Breast epithelium (tissue), 4 donors: Measurements from ENCODE around the gene EMC10. TPM values are rescaled to one million over a fixed set of nuclear protein-coding genes. Genes with fewer than 3 reads are reported as not detected.

ENCODE experiments used
- DNase-seq, 2 donors: peaks; one replicate each; pipeline ENCODE4 v3.0.0-alpha.2; 2019; ENCODE audit warnings: low spot score in 2 of 2
- H3K27ac ChIP-seq, 2 donors: fragments of 200-600 bp; sonication (generic) in 1 of 2; one replicate each; pipeline ENCODE4 v1.5.1; 2016 to 2019; ENCODE audit warnings: mild to moderate bottlenecking in 1 of 2
- H3K27me3 ChIP-seq, 2 donors: fragments of 200-600 bp; sonication (generic) in 1 of 2; one replicate each; pipeline versions ENCODE4 v1.5.1 to v1.6.0; 2017 to 2019; ENCODE audit warnings: control low read depth in 1 of 2, mild to moderate bottlenecking in 1 of 2
- H3K36me3 ChIP-seq: fragments of 200-600 bp; one replicate; pipeline ENCODE4 v1.5.1; 2019
- H3K4me1 ChIP-seq, 2 donors: fragments of 200-600 bp; sonication (generic); one replicate each; pipeline ENCODE4 v1.5.1; 2016 to 2019; ENCODE audit warnings: control low read depth in 1 of 2
- H3K4me3 ChIP-seq, 3 donors: fragments of 200-600 bp; sonication (generic); 1 replicate in 2 of 3; 2 replicates in 1 of 3; pipeline ENCODE4 v1.5.1; 2016 to 2019; ENCODE audit warnings: mild to moderate bottlenecking in 3 of 3, moderate library complexity in 2 of 3
- H3K9me3 ChIP-seq, 2 donors: fragments of 200-600 bp; sonication (generic) in 1 of 2; one replicate each; pipeline ENCODE4 v1.5.1; 2016 to 2019; ENCODE audit warnings: control low read depth in 1 of 2
- CTCF ChIP-seq, 3 donors: fragments of 450-650 bp; IDR thresholded peaks; one replicate each; pipeline ENCODE4 v1.5.1; 2016 to 2017; ENCODE audit warnings: antibody characterized with exemption in 3 of 3, mild to moderate bottlenecking in 3 of 3, moderate library complexity in 3 of 3
- POLR2A ChIP-seq: fragments of 450-650 bp; IDR thresholded peaks from one replicate; pipeline ENCODE4 v1.6.1; 2016; ENCODE audit warnings: antibody characterized with exemption, mild to moderate bottlenecking, moderate library complexity
- POLR2AphosphoS5 ChIP-seq, 3 donors: sonication (generic); formaldehyde crosslinking; IDR thresholded peaks; one replicate each; pipeline ENCODE4 v1.6.1; 2017; ENCODE audit warnings: antibody characterized with exemption in 3 of 3
- intact Hi-C: fragments of 100-400 bp; cut with DNase I; formaldehyde crosslinking; loops from one replicate; pipeline ENCODE4 v1.15.1; 2023; ENCODE audit warnings: low total_unique reads
- total RNA-seq, 3 donors: library from RNA; depleted of rRNA; stranded (reverse); fragments of >200 nt; gene quantifications; one replicate each; pipeline ENCODE4 v1.1.0, GENCODE V29; 2016

Gene EMC10
- total RNA-seq, 3 donors from 2014 or later: 38.0 to 78.2 (median 64.6) TPM

DNA sequence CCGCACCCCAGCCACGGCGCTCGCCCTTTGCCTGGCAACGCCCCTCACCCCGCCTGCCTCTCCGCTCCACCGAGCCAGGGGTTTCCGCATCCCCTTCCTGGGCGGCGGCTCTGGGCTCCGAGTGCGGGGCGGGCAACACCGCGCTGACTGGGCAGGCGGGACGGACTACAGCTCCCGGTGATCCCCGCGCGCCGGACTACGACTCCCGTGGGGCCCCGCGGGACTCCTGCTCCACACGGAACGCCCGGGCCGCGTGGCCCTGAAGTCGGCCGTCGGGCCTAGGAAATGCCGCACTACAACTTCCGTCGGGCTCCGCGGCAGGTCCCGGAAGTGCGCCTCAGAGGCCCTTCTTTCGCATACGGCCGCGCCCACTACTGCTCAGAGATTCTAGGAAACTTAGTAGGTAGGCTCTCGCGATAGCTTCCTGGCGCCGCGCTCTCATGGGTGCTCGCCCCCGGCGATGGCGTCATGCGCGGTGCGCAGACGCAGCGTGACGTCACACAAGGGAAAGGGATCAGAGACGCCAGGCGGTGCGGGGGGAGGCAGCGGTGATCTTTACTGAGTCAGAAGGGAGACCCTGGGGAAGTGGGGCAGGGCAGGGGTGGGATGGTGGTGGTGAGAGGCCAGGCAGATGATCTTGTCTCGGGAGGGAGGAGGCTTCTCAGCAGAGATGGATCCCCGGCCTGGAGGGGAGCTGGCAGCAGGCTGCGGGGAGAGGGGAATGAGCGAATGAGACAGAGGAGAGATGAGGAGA, 34.9 kb downstream of the EMC10 start, which contains the start of gene JOSD2:
TSS of gene JOSD2 (minus strand) at position 123 of the 754 bp plus-strand sequence. CDS start 760 bp downstream, outside the sequence.
- Histone ChIP-seq H3K36me3 (no peaks in the 10 kb centered on the region), H3K27me3 (peaks cover 0 to 18% of the 10 kb centered on the region in 2 donors), H3K4me1 (peaks cover 7% of the 10 kb centered on the region in 2 donors), H3K9me3 (no peaks in the 10 kb centered on the region), H3K4me3 (peak within 1 kb of the TSS; percentile 76 to 92 (median 81)), H3K27ac (peak within 1 kb of the TSS; percentile 87 to 89)
- peak; percentile 97 to 99 for DNase-seq
- TF ChIP-seq CTCF (IDR thresholded peaks at IDR 0.05) (peak in 1 of 3 donors; percentile 37), POLR2AphosphoS5 (IDR thresholded peaks at IDR 0.05) (peak; percentile 85 to 96 (median 93)), POLR2A (no peak)
- intact Hi-C loops: no loop called here

GRCh38 chr19:50512112-50512998, 36.0 kb downstream of the EMC10 start:
- Histone ChIP-seq H3K9me3 (no peaks in the 10 kb centered on the region), H3K27me3 (peaks cover 0 to 22% of the 10 kb centered on the region in 2 donors), H3K27ac (peak overlapping the region in 1 of 2 donors; percentile 87), H3K4me1 (peaks cover 7% of the 10 kb centered on the region in 2 donors), H3K36me3 (no peaks in the 10 kb centered on the region), H3K4me3 (peak overlapping the region in 2 of 3 donors; percentile 76 to 92)
- no peak for DNase-seq
- intact Hi-C loops: no loop called here
- TF ChIP-seq CTCF (IDR thresholded peaks at IDR 0.05): no peak
- TF ChIP-seq POLR2A: no peak
- TF ChIP-seq POLR2AphosphoS5 (IDR thresholded peaks at IDR 0.05): no peak

GRCh38 chr19:50512999-50513745, 36.9 kb downstream of the EMC10 start:
- Histone ChIP-seq H3K27ac (no peak overlapping the region), H3K9me3 (no peaks in the 10 kb centered on the region), H3K4me3 (no peak overlapping the region), H3K27me3 (peaks cover 0 to 26% of the 10 kb centered on the region in 2 donors), H3K4me1 (peaks cover 7% of the 10 kb centered on the region in 2 donors), H3K36me3 (no peaks in the 10 kb centered on the region)
- no peak for TF ChIP-seq POLR2A
- TF ChIP-seq CTCF (IDR thresholded peaks at IDR 0.05): no peak
- no peak for TF ChIP-seq POLR2AphosphoS5 (IDR thresholded peaks at IDR 0.05)
- intact Hi-C loops: no loop called here
- no peak for DNase-seq

DNA sequence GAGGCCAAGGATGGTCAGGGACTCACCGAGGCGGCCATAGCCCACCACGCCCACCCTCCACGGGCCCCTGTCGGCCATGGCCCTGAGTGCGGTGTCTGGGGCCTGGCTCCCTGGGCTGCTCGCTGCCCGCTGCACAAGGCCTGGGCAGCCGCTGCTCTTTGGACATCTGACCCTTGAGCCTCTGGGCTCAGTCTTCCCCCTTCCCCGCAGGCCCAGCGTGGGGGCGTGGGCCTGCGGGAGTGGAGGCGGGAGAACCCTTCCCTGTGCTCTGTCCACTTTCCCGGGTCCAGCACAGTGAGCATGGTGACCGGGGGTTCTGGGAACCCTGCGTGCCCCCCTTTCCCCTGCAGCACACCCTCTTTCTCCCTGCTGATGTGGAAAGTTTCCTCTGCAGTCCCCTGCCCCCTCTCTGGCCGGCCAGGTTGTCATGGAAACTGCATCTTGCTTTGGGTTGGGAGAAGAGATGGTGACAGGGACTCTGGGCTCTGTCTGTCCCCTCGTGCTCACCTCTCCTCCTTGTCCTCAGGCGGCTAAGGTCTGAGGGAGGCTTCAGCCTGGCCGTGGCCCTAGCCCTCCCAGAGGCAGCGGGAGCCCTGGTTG, 37.5 kb downstream of the EMC10 start, which contains the start of gene ASPDH:
TSS of gene ASPDH (minus strand) at position 168 of the 600 bp plus-strand sequence. CDS start at position 78, 90 bp downstream.
- intact Hi-C loops: no loop called here
- DNase-seq: no peak
- no peak within 1 kb of the TSS for H3K27ac ChIP-seq

More for the DNA sequence above, 37.5 kb downstream of the EMC10 start, which contains the start of gene ASPDH:
- Histone ChIP-seq H3K27me3 (peaks cover 0 to 26% of the 10 kb centered on the region in 2 donors), H3K4me3 (no peak within 1 kb of the TSS), H3K36me3 (no peaks in the 10 kb centered on the region), H3K4me1 (peaks cover 7% of the 10 kb centered on the region in 2 donors), H3K9me3 (no peaks in the 10 kb centered on the region)
- TF ChIP-seq POLR2AphosphoS5 (IDR thresholded peaks at IDR 0.05): no peak
- no peak for TF ChIP-seq POLR2A
- no peak for TF ChIP-seq CTCF (IDR thresholded peaks at IDR 0.05)
